Measurements from ENCODE around the gene HDAC7. TPM values are rescaled to one million over a fixed set of nuclear protein-coding genes. Genes with fewer than 3 reads are reported as not detected.

The HDAC7 gene
- total and polyA plus RNA-seq, 12 donors = 9.1 to 184 (median 147) TPM

- Histone ChIP-seq H3K36me3 (replicated peaks in 1 of 2) (peaks cover 0 to 13% of the 10 kb centered on the region in 2 donors), H3K4me3 (no peak overlapping the region), H3K9me3 (replicated peaks in 1 of 3) (no peaks in the 10 kb centered on the region), H3K27me3 (no peaks in the 10 kb centered on the region), H3K4me1 (replicated peaks in 1 of 2) (peaks cover 0 to 5% of the 10 kb centered on the region in 2 donors), H3K27ac (no peak overlapping the region)
- intact Hi-C loops (cut with DNase I) = no loop called here
- DNase-seq = peak in 1 of 7 donors; percentile 6
- 54 to 71% (median 66%) methylated on average over 5 of the region's 5 CpGs for WGBS, 4 donors
- no peak for TF ChIP-seq CTCF (IDR thresholded peaks at IDR 0.05)
- TF ChIP-seq POLR2A (IDR thresholded peaks at IDR 0.05) = no peak
These were observed 29.6 kb upstream of the HDAC7 start for GRCh38 chr12:47849261-47849660.

GRCh38 chr12:47848853-47849252 is 29.1 kb upstream of the HDAC7 start:
- Histone ChIP-seq H3K4me3 (no peak overlapping the region), H3K27me3 (no peaks in the 10 kb centered on the region), H3K9me3 (replicated peaks in 1 of 3) (no peaks in the 10 kb centered on the region), H3K27ac (no peak overlapping the region), H3K36me3 (replicated peaks in 1 of 2) (peaks cover 0 to 15% of the 10 kb centered on the region in 2 donors), H3K4me1 (replicated peaks in 1 of 2) (peaks cover 0 to 5% of the 10 kb centered on the region in 2 donors)
- intact Hi-C loops (cut with DNase I) = no loop called here
- DNase-seq = peak in 1 of 7 donors; percentile 7
- no peak for TF ChIP-seq POLR2A (IDR thresholded peaks at IDR 0.05)
- no peak for TF ChIP-seq CTCF (IDR thresholded peaks at IDR 0.05)
- WGBS, 4 donors = 65 to 78% (median 72%) methylated on average over 5 of the region's 5 CpGs

GRCh38 chr12:47846294-47846996 is 26.7 kb upstream of the HDAC7 start:
- H3K9me3 ChIP-seq (replicated peaks in 1 of 3) = no peaks in the 10 kb centered on the region
- no peak overlapping the region for H3K4me3 ChIP-seq
- TF ChIP-seq POLR2A (IDR thresholded peaks at IDR 0.05) (no peak), CTCF (IDR thresholded peaks at IDR 0.05) (no peak)
- WGBS, 4 donors = 90 to 93% (median 92%) methylated on average over 8 to 14 of the region's 14 CpGs
- peaks cover 0 to 15% of the 10 kb centered on the region in 2 donors for H3K36me3 ChIP-seq (replicated peaks in 1 of 2)
- H3K4me1 ChIP-seq (replicated peaks in 1 of 2) = peaks cover 0 to under 1% of the 10 kb centered on the region in 2 donors
- no peak overlapping the region for H3K27ac ChIP-seq
- peak in 1 of 7 donors; percentile 11 for DNase-seq
- no peaks in the 10 kb centered on the region for H3K27me3 ChIP-seq
- intact Hi-C loops (cut with DNase I) = no loop called here

- no peak for DNase-seq
- no peaks in the 10 kb centered on the region for H3K9me3 ChIP-seq (replicated peaks in 1 of 3)
- intact Hi-C loops (cut with DNase I) = no loop called here
- H3K36me3 ChIP-seq (replicated peaks in 1 of 2) = peaks cover 0 to 15% of the 10 kb centered on the region in 2 donors
- WGBS, 4 donors = 89 to 94% (median 91%) methylated on average over 6 to 8 of the region's 8 CpGs
- H3K27me3 ChIP-seq = no peaks in the 10 kb centered on the region
- no peak overlapping the region for H3K4me3 ChIP-seq
- H3K27ac ChIP-seq = no peak overlapping the region
- TF ChIP-seq POLR2A (IDR thresholded peaks at IDR 0.05) (no peak), CTCF (IDR thresholded peaks at IDR 0.05) (no peak)
- no peaks in the 10 kb centered on the region for H3K4me1 ChIP-seq (replicated peaks in 1 of 2)
These were observed 25.4 kb upstream of the HDAC7 start for GRCh38 chr12:47845081-47845480.

Measured in adrenal gland (tissue), 12 donors.